ENCODE measurements around the gene PRUNE2. TPM values are rescaled to one million over a fixed set of nuclear protein-coding genes. Genes with fewer than 3 reads are reported as not detected.
A peak's percentile ranks its signal among the peaks of the same experiment; 100 is the strongest.

The PRUNE2 gene
- total RNA-seq, 1 donor from 2014 or later = 4.3 TPM

GRCh38 chr9:76642074-76642473, 263.8 kb downstream of the PRUNE2 start:
- H3K27ac Mint-ChIP-seq (ENCODE audit: unreplicated experiment) = no peak overlapping the region

GRCh38 chr9:76638001-76638400, 267.9 kb downstream of the PRUNE2 start:
- Mint-ChIP-seq H3K27ac (ENCODE audit: unreplicated experiment) (peak overlapping the region; percentile 22), H3K4me3 (no peak overlapping the region), H3K27me3 (ENCODE audit: low read depth) (no peaks in the 10 kb centered on the region), H3K9me3 (no peaks in the 10 kb centered on the region), H3K36me3 (ENCODE audit: low read depth) (no peaks in the 10 kb centered on the region), H3K4me1 (peaks cover 17% of the 10 kb centered on the region)
- no peak for TF ChIP-seq CTCF (conservative IDR thresholded peaks at IDR 0.05)
- DNase-seq (ENCODE audit: low read depth, low spot score) = no peak

More at GRCh38 chr9:76642074-76642473, 263.8 kb downstream of the PRUNE2 start:
- no peaks in the 10 kb centered on the region for H3K36me3 Mint-ChIP-seq (ENCODE audit: low read depth)
- H3K9me3 Mint-ChIP-seq = no peaks in the 10 kb centered on the region
- no peak for DNase-seq (ENCODE audit: low read depth, low spot score)
- peaks cover 36% of the 10 kb centered on the region for H3K4me1 Mint-ChIP-seq
- no peaks in the 10 kb centered on the region for H3K27me3 Mint-ChIP-seq (ENCODE audit: low read depth)
- TF ChIP-seq CTCF (conservative IDR thresholded peaks at IDR 0.05) = no peak
- no peak overlapping the region for H3K4me3 Mint-ChIP-seq

GRCh38 chr9:76637416-76637815, 268.5 kb downstream of the PRUNE2 start:
- no peak for DNase-seq (ENCODE audit: low read depth, low spot score)
- H3K27me3 Mint-ChIP-seq (ENCODE audit: low read depth) = no peaks in the 10 kb centered on the region
- peaks cover 13% of the 10 kb centered on the region for H3K4me1 Mint-ChIP-seq
- H3K4me3 Mint-ChIP-seq = no peak overlapping the region
- H3K27ac Mint-ChIP-seq (ENCODE audit: unreplicated experiment) = no peak overlapping the region
- no peaks in the 10 kb centered on the region for H3K36me3 Mint-ChIP-seq (ENCODE audit: low read depth)
- TF ChIP-seq CTCF (conservative IDR thresholded peaks at IDR 0.05) = no peak
- H3K9me3 Mint-ChIP-seq = no peaks in the 10 kb centered on the region

- H3K4me3 Mint-ChIP-seq = no peak overlapping the region
- H3K4me1 Mint-ChIP-seq = peaks cover 13% of the 10 kb centered on the region
- H3K27me3 Mint-ChIP-seq (ENCODE audit: low read depth) = no peaks in the 10 kb centered on the region
- no peak for TF ChIP-seq CTCF (conservative IDR thresholded peaks at IDR 0.05)
- H3K36me3 Mint-ChIP-seq (ENCODE audit: low read depth) = no peaks in the 10 kb centered on the region
- no peak overlapping the region for H3K27ac Mint-ChIP-seq (ENCODE audit: unreplicated experiment)
- H3K9me3 Mint-ChIP-seq = no peaks in the 10 kb centered on the region
- no peak for DNase-seq (ENCODE audit: low read depth, low spot score)
These were observed 271.4 kb downstream of the PRUNE2 start for GRCh38 chr9:76634356-76635054.

- Mint-ChIP-seq H3K36me3 (ENCODE audit: low read depth) (no peaks in the 10 kb centered on the region), H3K27ac (ENCODE audit: unreplicated experiment) (no peak overlapping the region), H3K9me3 (no peaks in the 10 kb centered on the region), H3K4me3 (no peak overlapping the region), H3K27me3 (ENCODE audit: low read depth) (no peaks in the 10 kb centered on the region), H3K4me1 (no peaks in the 10 kb centered on the region)
- DNase-seq (ENCODE audit: low read depth, low spot score) = no peak
- TF ChIP-seq CTCF (conservative IDR thresholded peaks at IDR 0.05) = no peak
These were observed 275.0 kb downstream of the PRUNE2 start for GRCh38 chr9:76630916-76631315.

Data from neural crest cell (in vitro differentiated cells).